ENCODE data around the gene ZNF654.
"Not testable (repeated sequence)": the region's sequence is repeated elsewhere in the genome, so short reads cannot be mapped to it uniquely, and the experiment has no call there.

Gene ZNF654

DNA sequence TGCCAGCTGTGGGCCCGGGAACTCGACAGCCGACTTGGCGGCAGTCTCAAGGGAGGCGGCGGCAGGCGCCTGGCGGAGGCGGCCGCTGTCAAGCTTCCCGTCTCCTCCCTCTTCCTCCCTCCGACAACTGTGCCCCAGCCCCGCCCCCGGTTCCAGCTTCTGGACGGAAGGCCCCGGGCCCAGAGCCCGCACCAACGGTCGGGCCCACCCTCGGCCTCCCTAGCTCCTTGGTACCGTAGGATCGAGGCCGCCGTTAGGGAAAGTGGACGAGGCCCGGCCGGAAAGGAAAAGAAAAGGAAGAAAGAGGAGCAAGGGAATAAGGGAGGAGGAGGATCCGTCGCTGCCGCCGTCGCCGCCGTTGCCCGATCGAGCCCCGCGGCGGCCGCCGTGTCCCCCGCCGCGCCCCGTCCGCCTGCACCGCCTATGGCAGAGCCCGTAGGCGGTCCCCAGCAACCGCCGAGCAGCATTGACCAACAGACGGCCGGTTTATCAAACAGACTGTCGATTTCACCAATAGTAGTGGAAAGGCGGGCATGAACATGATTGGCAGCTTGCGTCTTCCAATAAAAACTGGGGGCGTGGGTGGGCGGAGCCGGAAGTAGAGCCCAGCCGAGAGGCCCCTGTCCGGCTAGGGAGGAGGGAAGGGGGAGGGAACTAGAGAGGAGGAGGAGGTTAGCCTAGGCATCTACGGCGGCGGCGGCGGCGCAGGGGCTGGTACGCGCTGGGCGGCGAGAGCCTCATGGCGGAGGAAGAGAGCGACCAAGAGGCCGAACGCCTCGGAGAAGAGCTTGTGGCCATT lies at the start of gene ZNF654, which contains the start of gene CGGBP1:
ZNF654 (plus strand) TSS at position 675 of the 799 bp plus-strand sequence; CDS start at position 740, 65 bp downstream.
CGGBP1 (minus strand) TSS at position 425 of the 799 bp plus-strand sequence. CDS start 3,029 bp downstream, outside the sequence.
- DNase-seq, result peak; percentile 80

DNA sequence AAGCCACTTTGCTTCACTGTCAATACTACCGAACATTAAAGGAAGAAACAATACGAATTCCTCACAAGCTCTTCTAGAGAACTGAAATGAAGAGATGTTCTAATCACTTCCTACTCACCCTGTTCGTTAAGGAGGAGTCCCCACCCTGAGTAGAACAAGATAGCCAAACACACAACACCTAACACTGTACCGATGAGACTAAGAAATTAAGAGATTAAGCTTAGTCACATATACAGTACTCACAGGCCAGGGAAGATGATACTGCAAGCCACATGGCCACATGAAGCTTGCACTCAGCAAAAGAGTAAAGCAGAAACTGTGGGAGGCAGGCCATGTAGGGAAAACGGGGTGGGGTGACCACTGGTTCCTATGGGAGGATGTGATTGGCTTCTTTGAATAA lies 48.2 kb upstream of the ZNF654 start:
- DNase-seq, result no peak

DNA sequence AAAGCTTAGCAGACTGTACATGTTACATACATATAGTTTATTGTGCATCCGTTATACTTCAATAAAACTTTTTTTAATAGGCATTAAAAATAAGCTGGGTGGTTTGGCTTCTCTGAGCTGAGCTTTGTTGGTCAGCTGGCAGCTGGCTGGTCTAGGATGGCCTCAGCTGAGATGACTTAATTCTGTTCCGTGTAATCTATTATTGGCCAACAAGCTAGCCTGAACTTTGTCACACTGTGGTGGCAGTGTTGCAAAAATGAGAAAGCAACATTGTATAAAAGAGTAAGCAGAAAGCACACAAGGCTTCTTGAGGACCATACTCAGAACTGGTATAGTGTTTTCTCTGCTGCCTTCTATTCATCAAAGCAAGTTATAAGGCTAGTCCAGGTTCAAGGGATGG lies 45.5 kb upstream of the ZNF654 start:
- DNase-seq, result no peak

DNA sequence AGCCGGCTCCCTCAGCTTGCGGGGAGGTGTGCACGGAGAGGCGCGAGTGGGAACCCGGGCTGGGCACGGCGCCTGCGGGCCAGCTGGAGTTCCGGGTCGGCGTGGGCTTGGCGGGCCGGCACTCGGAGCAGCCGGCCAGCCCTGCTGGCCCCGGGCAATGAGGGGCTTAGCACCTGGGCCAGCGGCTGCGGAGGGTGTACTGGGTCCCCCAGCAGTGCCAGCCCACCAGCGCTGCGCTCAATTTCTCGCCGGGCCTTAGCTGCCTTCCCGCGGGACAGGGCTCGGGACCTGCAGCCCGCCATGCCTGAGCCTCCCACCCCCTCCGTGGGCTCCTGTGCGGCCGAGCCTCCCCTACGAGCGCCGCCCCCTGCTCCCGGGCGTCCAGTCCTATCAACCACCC lies 43.4 kb upstream of the ZNF654 start:
- not testable (repeated sequence) for DNase-seq

DNA sequence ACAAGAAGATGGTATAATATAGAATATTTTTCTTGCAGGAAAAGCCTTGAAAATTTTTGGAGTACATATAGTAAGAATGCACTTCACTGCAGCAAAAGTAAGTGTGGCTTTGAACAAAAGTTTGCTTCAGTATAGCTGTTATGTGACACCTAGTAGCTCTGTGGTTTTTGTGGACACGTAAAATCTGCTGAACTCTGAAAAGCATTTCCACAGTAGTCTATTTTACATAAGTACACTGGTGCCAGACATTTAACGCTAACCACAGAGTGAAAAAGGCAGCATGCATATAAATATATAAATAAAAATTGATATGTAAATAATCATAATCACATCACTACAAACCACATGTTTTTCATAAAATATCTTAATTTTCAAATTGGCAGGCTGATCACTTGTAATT lies 40.0 kb upstream of the ZNF654 start:
- DNase-seq, result no peak

DNA sequence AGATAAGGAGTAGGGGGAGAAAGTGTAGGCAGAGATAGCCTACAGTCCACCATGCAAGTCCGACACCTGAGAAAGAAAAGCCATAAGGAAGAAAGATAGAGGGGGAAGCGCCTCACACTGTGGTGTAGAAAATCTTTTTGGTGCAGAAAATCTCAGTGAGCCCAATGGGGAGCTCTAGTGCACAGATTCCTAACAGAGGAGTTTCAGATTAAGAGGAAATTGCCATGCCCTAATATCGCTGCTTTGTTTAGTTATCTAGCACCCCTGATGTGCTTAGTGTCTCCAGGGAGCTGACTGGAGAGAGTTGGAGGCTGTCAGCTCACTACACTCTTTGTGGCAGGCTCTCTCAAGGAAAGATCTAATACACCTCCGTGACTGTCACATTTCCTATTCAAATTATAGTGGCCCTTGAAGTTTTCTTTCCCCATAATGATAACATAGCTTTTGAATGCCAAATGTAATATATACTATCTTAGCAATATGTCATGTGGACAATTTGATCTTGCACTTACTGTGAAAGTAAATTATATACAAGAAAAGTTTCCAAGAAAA lies 34.0 kb upstream of the ZNF654 start:
- DNase-seq, result no peak

DNA sequence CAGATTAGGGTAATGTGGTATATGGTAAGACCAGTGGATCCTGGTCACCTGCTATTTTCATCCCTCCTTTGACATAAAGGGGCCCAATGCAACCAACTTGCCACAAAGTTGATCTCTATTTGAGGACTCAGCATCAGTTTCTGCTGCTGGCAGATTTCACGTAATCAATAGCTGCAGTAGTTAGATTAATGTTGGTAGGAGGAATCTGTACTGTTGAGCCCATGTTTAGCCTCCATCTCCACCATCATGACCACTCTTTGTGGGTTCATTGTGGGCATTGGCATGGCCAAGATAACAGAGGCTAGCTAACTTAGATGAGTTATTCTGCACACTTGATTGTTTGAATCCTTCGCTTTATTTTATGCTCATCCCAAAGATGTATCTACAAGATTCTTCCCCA lies 30.2 kb upstream of the ZNF654 start:
- no peak for DNase-seq

DNA sequence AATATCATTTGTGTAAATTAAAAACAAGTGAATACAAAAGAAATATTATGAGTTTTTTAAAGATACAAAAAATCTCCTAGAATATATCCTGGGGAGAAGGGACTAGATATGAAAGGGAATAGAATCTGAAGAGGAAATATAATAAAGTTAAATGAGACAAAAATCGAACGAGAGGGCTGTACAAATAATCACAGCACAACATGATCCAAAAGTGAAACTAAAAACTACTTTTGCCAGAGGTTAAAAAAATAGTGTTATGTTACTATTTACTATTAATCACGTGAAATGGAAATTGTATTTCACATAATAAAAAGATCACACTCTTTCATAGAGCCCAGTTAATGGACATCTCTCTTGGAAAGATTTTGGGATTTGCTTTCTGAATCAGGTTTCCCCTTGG lies 28.8 kb upstream of the ZNF654 start:
- no peak for DNase-seq

DNA sequence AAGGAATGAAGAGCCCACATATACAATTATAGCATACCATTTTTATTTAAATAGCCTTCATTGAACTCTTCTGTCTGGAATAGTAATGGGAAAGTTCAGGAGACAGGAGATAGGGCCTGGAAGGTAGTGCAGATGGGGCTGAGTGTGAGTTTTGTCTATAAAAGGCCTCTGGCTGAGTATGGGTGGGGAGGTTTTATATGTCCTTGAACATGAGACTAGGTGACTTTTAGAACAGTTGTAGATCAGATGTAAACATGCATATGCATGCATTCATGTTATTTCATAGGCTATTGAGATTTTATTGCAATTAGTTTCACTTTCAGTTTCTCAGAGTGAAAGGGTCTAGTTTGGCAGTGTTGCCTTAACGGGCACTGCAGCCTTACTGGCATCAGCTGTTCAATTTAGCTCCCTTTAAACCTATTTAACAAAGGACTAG lies 27.4 kb upstream of the ZNF654 start:
- DNase-seq, result peak; percentile 24

DNA sequence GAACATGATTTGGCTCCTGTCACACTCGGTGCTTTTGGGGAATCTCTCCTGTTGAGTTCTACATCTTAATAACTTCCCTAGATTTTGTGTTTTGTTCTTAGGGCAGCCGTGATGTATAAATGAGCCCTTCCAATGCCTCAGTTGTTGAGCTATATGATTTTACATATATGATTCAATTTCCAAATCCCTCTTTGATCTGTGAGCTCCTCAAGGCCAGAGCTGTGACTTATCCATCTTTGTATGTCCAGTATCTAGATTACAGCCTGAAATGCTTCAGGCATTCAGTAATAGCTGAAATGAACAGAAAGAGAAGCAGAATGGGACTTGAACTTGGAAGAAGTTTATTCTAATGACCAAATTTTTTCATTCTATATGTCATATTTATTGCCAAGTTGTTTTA lies 26.8 kb upstream of the ZNF654 start:
- DNase-seq, result no peak

DNA sequence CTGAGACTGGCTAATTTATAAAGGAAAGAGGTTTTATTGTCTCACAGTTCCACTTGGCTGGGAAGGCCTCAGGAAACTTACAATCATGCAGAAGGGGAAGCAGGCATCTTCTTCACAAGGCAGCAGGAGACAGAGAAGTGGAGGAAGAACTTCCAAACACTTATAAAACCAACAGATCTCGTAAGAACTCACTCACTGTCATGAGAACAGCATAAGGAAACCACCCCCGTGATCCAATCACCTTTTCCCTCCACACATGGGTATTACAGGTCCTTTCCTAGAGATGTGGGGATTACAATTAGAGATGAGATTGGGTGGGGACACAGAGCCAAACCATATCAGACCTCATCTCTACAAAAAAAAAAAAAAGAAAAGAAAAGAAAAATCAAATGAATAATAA lies 26.0 kb upstream of the ZNF654 start:
- no peak for DNase-seq

DNA sequence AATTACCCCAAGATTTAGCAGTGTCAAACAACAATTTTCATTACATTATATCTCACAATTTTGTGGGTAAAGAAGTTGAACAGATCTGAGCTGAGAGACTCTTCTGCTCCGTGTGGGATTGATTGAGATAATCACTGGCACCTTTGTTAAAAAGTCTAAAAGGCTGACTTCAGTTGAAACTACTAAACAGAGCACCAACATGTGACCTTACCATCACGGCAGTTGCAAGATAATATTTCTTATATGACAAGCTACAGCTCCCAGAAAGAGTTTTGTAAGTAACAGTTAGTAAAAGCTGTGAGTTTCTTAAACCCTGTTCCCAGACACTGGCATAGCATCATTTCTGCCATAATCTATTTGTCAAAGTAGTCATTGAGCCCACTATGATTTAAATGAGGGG lies 25.2 kb upstream of the ZNF654 start:
- no peak for DNase-seq

DNA sequence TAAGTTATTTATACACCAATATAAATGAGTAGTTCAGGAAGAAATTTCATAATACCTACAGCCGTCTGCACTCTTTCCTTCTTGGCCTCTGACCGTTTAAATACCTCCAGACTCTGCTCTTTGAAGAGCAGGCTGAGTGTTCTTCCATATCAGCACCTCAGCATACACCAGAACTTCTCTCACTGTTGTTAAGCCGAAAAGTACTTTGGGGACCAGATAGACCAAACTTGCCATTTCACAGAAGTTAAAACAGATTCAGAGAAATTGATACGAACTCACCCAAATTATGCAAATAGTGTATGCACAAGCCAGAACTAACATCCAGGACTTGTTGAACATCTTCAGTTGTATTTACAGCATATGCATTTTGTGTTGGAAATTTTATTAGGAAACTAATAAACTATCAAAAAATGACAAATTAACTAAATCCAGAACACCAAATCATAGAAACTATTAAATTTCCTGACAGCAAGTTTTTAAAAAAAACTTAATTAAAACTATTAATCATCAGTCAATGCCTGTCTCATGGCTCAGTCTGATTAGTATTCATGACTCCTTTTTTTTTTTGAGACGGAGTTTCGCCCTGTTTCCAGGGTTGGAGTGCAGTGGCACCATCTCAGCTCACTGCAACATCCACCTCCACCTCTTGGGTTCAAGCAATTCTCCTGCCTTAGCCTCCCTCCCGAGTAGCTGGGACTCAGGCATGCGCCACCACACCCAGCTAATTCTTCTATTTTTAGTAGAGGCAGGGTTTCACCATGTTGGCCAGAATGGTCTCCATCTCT lies 24.4 kb upstream of the ZNF654 start:
- DNase-seq, result no peak

DNA sequence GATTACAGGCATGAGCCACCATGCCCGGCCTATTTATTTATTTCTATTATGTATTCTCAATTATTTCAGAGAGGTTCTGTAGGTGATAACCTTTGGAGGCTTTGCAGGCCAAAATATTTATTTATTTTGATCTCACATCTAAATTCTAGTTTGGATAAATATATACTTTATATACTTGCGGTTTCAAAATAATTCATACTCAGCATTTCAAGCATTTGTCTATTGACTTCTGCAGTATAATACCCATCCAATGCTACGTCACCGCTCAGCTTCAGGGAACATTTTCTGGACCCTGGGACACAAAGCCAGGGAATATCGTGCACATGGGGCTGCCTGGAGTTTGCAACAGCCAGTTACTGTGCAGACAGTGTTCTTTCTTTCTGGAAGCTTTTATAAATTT lies 22.8 kb upstream of the ZNF654 start:
- DNase-seq, result no peak

DNA sequence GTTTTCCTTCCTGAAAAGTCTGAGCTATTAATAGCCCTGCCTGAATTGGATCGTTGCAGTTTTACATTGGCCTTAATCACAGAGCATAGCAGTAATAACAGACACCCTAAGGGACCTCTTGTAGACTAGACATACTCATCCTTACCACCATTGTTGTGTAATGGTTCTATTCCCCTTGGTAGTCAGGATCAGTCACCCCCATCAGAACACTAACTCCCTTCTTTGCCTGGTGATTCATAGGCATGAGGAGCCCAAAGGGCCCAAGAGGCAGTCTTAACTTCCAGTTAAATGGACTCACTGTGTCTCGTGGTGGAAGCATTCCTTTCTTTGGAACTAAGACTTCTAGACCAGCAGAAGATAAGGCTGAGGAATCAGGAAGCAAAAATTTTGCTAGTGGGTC lies 20.5 kb upstream of the ZNF654 start:
- no peak for DNase-seq

DNA sequence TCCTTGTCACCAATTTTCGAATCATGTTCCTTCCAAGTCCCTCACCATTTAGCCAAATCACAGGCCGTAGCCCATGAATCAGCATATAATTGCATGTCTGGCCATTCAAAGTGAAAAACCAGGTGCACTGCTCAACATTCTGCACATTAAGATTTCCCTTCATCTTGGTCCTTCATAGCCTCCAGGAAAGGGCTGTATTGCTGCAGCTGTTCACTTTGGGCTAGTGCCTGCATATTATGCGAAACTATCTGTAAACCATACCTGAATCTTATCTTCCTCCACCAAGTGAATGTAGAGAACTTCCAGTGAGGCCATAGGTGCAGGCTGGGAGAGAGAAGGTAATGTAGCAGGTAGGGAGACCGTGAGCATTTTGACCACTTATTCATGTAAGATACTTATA lies 18.5 kb upstream of the ZNF654 start:
- no peak for DNase-seq

DNA sequence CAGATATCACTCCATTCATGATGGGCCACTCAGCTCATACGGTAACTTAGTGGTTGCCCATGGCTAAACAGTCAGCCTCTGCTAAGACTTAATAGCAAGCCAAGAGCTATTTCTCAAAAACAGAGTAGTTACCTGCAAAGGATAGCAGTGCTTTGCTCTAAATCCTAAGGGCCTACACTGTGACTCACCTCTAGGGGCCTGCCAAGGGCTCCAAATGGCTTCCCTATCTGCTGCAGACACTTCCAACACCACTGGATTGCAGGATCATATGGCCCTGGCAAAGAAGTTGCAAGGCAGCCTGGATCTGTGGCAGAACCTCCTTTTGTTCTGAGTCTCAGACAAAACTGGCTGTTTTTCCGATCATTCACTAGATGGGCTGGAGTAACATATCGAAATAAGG lies 18.1 kb upstream of the ZNF654 start:
- DNase-seq, result no peak

DNA sequence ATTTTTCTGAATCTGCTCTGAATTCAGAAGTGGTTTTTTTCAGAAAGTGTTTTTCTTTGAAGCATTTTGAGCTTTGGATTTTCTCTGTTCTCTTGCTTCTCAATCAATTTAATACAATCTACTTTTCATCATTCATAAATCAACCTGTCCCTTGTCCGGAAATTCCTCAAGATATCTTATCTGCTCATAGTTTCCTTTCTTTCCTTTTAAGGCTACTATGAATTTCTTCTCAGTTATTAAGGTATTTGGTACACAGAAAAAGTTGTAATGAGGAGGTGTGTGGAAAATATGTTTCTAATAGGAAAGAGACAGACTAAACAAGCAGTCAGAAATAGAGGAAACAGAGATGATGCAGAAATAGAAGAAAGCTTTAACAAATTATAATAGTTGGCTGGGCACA lies 14.6 kb upstream of the ZNF654 start:
- no peak for DNase-seq

DNA sequence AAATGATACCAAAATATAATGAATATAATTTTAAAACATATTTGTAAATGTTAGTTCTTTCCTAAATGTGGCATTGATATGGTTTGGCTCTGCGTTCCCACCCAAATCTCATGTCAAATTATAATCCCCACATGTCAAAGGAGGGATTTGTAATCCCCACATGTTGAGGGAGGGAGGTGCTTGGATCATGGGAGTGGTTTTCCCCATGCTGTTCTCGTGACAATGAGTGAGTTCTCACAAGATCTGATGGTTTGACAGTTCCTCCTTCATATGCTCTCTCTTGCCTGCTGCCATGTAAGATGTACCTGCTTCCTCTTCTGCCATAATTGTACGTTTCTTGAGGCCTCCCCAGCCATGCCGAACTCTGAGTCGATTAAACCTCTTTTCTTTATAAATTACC lies 12.3 kb upstream of the ZNF654 start:
- no peak for DNase-seq

DNA sequence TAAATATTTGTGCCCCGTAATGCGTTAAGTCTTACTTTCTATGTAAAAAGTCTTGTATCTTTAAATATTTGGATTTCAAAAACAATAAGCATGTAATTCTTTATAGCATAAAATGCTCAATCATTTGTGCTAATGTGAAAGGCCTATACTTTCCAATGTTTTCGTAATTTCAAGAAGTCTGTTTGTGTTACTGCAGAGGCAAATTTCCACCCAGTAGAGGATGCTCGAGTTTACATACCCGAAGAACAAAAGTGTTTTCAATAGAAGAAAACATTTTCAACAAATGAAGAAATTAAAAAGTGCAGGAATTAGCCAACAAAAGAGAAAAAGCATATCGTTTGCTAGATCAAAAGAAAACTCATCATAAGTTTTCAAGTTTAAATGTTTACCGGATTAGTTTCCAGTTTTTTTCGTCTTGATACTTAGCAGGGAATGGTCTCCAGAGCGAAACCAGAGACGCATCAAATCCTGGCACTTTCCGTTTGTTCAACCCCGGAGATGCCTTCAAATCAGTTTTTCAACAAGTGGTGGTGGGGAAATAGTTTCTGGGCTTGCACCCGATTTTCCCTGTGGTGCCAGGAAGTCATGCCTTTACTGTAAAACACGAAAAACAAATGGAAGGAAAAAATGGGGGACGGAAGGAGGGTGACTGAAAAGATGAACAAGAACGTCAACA lies 1.3 kb upstream of the ZNF654 start:
- no peak for DNase-seq

DNA sequence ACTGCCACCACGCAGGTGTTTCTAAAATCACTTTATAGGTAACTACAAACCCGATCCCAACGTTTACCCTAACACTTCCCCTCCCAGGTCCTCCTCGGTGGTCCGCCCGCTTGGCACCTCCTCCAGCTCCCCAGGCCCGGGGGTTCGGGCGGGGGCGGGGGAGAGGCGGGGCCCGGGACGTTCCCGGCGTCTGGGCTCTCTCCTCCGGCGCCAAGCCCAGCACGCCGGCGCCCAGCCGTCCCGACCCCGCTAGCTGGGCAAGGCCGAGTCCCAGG lies 812 bp upstream of the ZNF654 start:
- no peak for DNase-seq

DNA sequence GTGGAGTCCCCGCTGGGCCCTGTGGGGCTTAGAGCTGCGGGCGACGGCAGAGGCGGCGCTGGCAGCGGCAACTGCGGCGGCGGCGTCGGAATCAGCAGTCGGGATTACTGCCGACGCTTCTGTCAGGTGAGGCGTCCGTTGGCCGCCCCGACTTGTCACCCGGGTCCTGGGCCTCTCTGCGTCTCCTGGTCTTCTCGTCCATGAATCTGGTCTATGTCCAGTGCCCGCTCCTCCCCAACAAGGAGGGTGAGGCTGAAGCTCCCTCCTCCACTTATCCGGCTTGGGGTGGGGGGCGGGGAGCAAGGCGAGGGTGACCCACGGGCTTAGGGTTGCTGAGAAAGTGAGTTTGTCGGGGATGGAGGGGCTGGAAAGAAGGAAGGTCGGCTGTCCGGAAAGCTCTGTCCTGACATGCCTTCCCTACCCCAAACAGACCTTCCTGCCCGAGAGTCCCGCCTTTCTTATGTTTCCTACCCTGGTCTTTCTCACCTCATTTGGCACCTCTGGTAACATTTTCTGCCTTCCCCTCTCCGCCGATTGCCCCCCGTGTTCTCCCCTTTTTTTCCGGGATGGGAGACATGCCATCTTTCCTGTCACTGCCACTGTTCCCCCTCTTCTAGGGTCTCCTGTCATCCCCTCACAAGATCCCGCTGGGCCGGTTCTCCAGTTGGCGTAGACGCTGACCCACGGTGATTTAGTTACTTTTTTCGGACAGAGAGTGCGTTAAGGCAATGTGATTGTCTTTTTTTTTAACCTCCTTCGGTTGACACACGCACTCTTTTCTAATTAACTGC lies 520 bp downstream of the ZNF654 start:
- no peak for DNase-seq

DNA sequence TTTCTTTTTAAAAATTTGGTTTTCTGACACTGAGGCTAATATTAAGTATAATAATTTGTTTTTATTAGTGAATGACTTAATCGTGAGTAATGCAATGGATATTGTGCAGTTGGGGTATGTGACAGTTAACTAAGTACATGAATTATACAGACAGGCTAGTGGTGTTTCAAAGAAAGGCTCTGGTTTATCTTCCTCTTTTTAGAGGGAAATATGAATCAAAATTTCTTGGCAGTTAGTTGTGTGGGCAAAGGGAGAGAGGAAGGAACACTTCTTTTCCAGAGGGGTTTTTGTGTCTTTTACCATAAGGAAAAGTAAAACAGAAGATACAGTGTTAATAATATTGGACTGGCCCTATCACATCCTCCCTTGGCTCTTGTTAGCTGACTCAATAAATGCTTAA lies 2.7 kb downstream of the ZNF654 start:
- no peak for DNase-seq
